Mammary epithelial cell (primary cell): ENCODE data around the gene GLI1.

Experiments
- CTCF ChIP-seq, 2 donors: IDR thresholded peaks in 1 of 2; conservative IDR thresholded peaks in 1 of 2; 2 replicates each; pipeline ENCODE4 v1.5.1; 2011 to 2012; ENCODE audit warnings: inconsistent platforms in 2 of 2, low read length in 2 of 2, mild to moderate bottlenecking in 2 of 2, control low read depth in 1 of 2, low read depth in 1 of 2; ENCODE audit not compliant: insufficient read depth in 1 of 2; ENCODE audit errors: extremely low read depth in 1 of 2
- EZH2 ChIP-seq: IDR thresholded peaks from 2 replicates; pipeline ENCODE4 v1.6.1; 2012; ENCODE audit warnings: low read length, inconsistent platforms, borderline replicate concordance

GRCh38 chr12:57410534-57410933 is 49.1 kb upstream of the GLI1 start:
- TF ChIP-seq EZH2 (no peak), CTCF (conservative IDR thresholded peaks at IDR 0.05 in 1 of 2, IDR thresholded peaks at IDR 0.05 in 1 of 2; ENCODE audit: extremely low read depth in 1 of 2, insufficient read depth in 1 of 2, low read depth in 1 of 2, low read length in 2 of 2) (no peak)
